Keratinocyte (primary cell): ENCODE measurements around the gene ANKS1A.
"Not testable (repeated sequence)": the region's sequence is repeated elsewhere in the genome, so short reads cannot be mapped to it uniquely, and the experiment has no call there.

ENCODE experiments used
- CTCF ChIP-seq, 3 experiments: IDR thresholded peaks in 1 of 3; conservative IDR thresholded peaks in 1 of 3; optimal IDR thresholded peaks in 1 of 3; 2 replicates in 2 of 3; 3 replicates in 1 of 3; pipeline versions ENCODE3 to v1.5.1; 2011; ENCODE audit warnings: low read length in 3 of 3, mild to moderate bottlenecking in 3 of 3, moderate library complexity in 2 of 3, control low read depth in 1 of 3, inconsistent platforms in 1 of 3; ENCODE audit not compliant: insufficient read depth in 2 of 3; ENCODE audit errors: extremely low read depth in 1 of 3
- EZH2 ChIP-seq: IDR thresholded peaks from one replicate; pipeline ENCODE4 v1.6.1; 2012; ENCODE audit warnings: inconsistent platforms, mild to moderate bottlenecking, low read length, moderate library complexity

- not testable (repeated sequence) for TF ChIP-seq CTCF (optimal IDR thresholded peaks at IDR 0.05 in 1 of 3, IDR thresholded peaks at IDR 0.05 in 1 of 3, conservative IDR thresholded peaks at IDR 0.05 in 1 of 3; ENCODE audit: extremely low read depth in 1 of 3, insufficient read depth in 2 of 3, low read length in 3 of 3); EZH2
Measured at GRCh38 chr6:35138191-35138590, 249.1 kb downstream of the ANKS1A start.
